ENCODE data around the gene HOMER2. TPM values are rescaled to one million over a fixed set of nuclear protein-coding genes. Genes with fewer than 3 reads are reported as not detected.

Gene HOMER2
- total RNA-seq, 4 donors from 2014 or later = 0.40 to 25.1 (median 6.1) TPM

DNA sequence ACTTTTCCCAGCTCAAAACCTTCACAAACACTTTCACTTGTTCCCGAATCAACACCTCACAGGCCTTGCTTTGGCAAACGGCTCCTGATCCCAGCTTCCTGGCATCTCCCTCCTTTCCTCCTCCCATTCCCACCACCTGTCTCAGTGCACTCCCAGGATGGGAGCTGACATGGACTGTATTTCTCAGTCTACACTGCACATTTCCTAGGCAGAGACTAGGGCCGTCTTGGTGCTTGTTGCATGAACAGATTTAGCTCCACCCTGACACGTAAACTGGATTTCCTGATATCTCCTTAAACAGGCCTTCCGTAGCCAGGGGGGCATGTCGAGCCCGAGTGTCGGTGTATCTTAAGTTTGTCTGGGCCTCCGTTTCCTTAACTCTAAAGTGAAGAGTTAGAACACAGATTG lies 143.9 kb downstream of the HOMER2 start:
- peak overlapping the region in 1 of 4 donors; percentile 77 for H3K4me3 ChIP-seq
- no peaks in the 10 kb centered on the region for H3K27me3 ChIP-seq
- intact Hi-C loops (cut with DNase I; ENCODE audit: low total_unique reads) (no loop called here), in situ Hi-C loops (cut with MboI; ENCODE audit: low pct_ligation_motif_present in 1 of 4, low pct_unique_long_range_greater_than_20kb in 1 of 4, low sequenced_read_pairs in 3 of 4) (no loop called here)
- 65 to 83% methylated on average over 7 to 9 of the region's 9 CpGs for WGBS, 2 donors (ENCODE audit: low coverage in 1 of 2)
- H3K4me1 ChIP-seq = peaks cover 7 to 27% (median 17%) of the 10 kb centered on the region in 4 donors
- H3K9me3 ChIP-seq = no peaks in the 10 kb centered on the region
- H3K36me3 ChIP-seq = peaks cover 0 to 9% (median under 1%) of the 10 kb centered on the region in 4 donors
- peak overlapping the region; percentile 99 to 100 (median 100) for H3K27ac ChIP-seq
- no peak for DNase-seq
- no peak for TF ChIP-seq POLR2AphosphoS5 (IDR thresholded peaks at IDR 0.05)
- TF ChIP-seq, protein P1, sequence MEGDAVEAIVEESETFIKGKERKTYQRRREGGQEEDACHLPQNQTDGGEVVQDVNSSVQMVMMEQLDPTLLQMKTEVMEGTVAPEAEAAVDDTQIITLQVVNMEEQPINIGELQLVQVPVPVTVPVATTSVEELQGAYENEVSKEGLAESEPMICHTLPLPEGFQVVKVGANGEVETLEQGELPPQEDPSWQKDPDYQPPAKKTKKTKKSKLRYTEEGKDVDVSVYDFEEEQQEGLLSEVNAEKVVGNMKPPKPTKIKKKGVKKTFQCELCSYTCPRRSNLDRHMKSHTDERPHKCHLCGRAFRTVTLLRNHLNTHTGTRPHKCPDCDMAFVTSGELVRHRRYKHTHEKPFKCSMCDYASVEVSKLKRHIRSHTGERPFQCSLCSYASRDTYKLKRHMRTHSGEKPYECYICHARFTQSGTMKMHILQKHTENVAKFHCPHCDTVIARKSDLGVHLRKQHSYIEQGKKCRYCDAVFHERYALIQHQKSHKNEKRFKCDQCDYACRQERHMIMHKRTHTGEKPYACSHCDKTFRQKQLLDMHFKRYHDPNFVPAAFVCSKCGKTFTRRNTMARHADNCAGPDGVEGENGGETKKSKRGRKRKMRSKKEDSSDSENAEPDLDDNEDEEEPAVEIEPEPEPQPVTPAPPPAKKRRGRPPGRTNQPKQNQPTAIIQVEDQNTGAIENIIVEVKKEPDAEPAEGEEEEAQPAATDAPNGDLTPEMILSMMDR (IDR thresholded peaks at IDR 0.05) = no peak
- no peak for TF ChIP-seq EP300 (IDR thresholded peaks at IDR 0.05; ENCODE audit: low read depth)

DNA sequence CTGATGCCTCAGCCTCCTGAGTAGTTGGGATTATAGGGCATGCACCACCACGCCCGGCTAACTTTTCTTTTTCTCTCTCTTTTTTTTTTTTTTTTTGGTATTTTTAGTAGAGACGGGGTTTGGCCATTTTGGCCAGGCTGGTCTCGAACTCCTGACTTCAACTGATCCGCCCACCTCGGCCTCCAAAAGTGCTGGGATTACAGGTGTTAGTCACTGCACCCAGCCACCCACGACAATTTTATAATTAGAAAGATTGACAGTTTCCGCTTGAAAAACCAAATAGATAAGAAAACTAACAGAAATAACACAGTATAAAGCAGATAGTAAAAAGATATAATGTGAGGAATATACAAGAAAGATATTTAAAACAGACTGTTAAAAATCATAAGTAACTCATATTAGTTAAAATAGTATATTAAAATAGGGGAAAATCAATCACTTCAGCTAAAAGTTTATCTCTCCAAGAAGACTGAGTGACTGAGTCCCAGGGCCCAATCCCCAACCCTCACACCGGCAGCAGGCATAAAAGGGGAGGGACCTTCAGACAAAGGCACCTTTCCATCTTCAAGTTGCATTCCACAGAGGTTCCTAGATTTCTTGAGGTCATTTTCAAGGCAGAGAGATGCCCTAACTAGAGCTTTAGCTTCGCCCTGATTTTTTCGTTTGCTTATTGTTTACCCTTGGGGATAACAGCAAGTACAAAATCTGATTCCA lies 144.4 kb downstream of the HOMER2 start:
- no peaks in the 10 kb centered on the region for H3K9me3 ChIP-seq
- WGBS, 2 donors (ENCODE audit: low coverage in 1 of 2) = 90% methylated on average over 3 to 11 of the region's 11 CpGs
- intact Hi-C loops (cut with DNase I; ENCODE audit: low total_unique reads) = no loop called here
- H3K4me1 ChIP-seq = peaks cover 7 to 27% (median 17%) of the 10 kb centered on the region in 4 donors
- DNase-seq = no peak
- H3K4me3 ChIP-seq = no peak overlapping the region
- TF ChIP-seq EP300 (IDR thresholded peaks at IDR 0.05; ENCODE audit: low read depth) (no peak), POLR2A (IDR thresholded peaks at IDR 0.05) (no peak), POLR2AphosphoS5 (IDR thresholded peaks at IDR 0.05) (no peak)
- TF ChIP-seq, protein P1 (IDR thresholded peaks at IDR 0.05) = no peak
- no peaks in the 10 kb centered on the region for H3K27me3 ChIP-seq
- peak overlapping the region in 3 of 4 donors; percentile 99 to 100 (median 100) for H3K27ac ChIP-seq
- peaks cover 0 to 4% (median 0%) of the 10 kb centered on the region in 4 donors for H3K36me3 ChIP-seq
- in situ Hi-C loops (cut with MboI; ENCODE audit: low pct_ligation_motif_present in 1 of 4, low pct_unique_long_range_greater_than_20kb in 1 of 4, low sequenced_read_pairs in 3 of 4) = no loop called here

DNA sequence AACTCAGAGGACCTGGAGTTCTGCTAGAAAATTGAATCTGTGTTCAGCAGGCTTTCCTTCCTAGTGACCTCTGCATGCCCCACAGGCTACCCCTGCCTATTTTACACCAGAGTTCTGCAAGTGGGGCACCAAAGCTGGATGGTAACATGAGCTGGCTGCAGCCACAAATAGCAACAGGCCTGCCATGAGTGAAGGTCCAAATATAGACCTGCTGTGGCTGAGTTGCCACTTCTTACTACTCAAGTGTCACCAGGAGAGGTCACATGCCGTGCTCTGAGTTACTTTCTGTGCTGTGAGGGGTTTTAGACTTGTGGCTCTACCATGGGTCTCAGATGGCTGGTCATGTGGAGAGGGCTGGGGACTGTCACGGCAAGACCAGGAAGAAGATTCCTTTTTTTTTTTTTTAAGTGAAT lies 146.5 kb downstream of the HOMER2 start, which contains the start of gene FSD2:
Gene FSD2, minus strand, starts transcription at position 76 of the 413 bp plus-strand sequence. CDS start 18,679 bp downstream, outside the sequence.
- peak; percentile 11 for DNase-seq
- Histone ChIP-seq H3K4me1 (peaks cover 0 to 10% (median 2%) of the 10 kb centered on the region in 4 donors), H3K27ac (no peak within 1 kb of the TSS), H3K36me3 (no peaks in the 10 kb centered on the region), H3K4me3 (no peak within 1 kb of the TSS), H3K27me3 (no peaks in the 10 kb centered on the region), H3K9me3 (no peaks in the 10 kb centered on the region)
- 61 to 71% methylated on average over 1 to 2 of the region's 2 CpGs for WGBS, 2 donors (ENCODE audit: low coverage in 1 of 2)
- intact Hi-C loops (cut with DNase I; ENCODE audit: low total_unique reads) (no loop called here), in situ Hi-C loops (cut with MboI; ENCODE audit: low pct_ligation_motif_present in 1 of 4, low pct_unique_long_range_greater_than_20kb in 1 of 4, low sequenced_read_pairs in 3 of 4) (no loop called here)
- TF ChIP-seq POLR2AphosphoS5 (IDR thresholded peaks at IDR 0.05) (no peak), EP300 (IDR thresholded peaks at IDR 0.05; ENCODE audit: low read depth) (no peak), POLR2A (IDR thresholded peaks at IDR 0.05) (no peak)
- TF ChIP-seq, protein P1 (IDR thresholded peaks at IDR 0.05) = no peak

DNA sequence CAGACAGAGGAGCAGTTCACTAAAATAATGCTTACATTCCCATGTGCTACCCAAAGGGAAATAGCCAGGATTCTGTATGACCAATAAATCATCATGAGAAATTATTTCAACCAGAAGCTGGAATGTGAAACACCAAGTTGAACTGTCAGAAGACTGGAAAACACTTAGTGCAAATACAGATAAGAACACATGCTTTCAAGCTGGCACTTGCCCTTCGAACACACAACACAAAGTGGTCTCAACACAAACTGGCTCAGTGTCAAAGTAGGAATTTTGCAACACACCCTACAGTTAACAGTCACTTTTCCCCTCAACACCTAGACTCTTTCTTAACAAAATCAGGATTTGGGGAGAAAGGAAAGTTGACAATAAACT lies 148.0 kb downstream of the HOMER2 start:
- Histone ChIP-seq H3K27ac (no peak overlapping the region), H3K36me3 (no peaks in the 10 kb centered on the region), H3K4me3 (no peak overlapping the region), H3K9me3 (no peaks in the 10 kb centered on the region), H3K4me1 (peaks cover 0 to 8% (median 0%) of the 10 kb centered on the region in 4 donors), H3K27me3 (no peaks in the 10 kb centered on the region)
- no peak for DNase-seq
- 82 to 88% methylated on average over 1 of the region's 1 CpG for WGBS, 2 donors (ENCODE audit: low coverage in 1 of 2)
- in situ Hi-C loops (cut with MboI; ENCODE audit: low pct_ligation_motif_present in 1 of 4, low pct_unique_long_range_greater_than_20kb in 1 of 4, low sequenced_read_pairs in 3 of 4) = no loop called here
- intact Hi-C loops (cut with DNase I; ENCODE audit: low total_unique reads) = no loop called here
- TF ChIP-seq, protein P1 (IDR thresholded peaks at IDR 0.05) = no peak
- TF ChIP-seq POLR2AphosphoS5 (IDR thresholded peaks at IDR 0.05) (no peak), POLR2A (IDR thresholded peaks at IDR 0.05) (no peak), EP300 (IDR thresholded peaks at IDR 0.05; ENCODE audit: low read depth) (no peak)
